ENCODE measurements around the gene NRDE2.

DNA sequence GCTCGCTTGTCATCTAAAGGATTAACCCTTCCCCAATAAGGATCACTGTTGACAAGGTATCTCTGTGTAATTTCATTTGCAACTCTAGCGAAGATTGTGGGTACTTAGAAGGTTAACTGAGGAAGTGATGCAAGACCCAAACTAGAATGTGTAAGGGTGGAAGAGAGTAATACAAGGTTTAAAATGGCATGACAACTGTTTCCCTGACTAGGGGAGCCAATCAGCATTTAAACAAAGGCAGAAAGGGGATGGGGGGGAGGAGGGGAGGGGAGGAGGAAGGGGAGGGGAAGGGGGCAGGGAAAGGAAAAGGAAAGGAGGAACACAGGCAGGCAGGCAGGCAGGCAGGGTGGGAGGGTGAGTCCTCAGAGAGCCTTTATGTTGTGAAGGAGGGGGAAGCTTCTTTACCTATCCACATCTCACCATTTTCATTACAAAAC lies 31.1 kb downstream of the NRDE2 start:
- TF ChIP-seq, protein P1, sequence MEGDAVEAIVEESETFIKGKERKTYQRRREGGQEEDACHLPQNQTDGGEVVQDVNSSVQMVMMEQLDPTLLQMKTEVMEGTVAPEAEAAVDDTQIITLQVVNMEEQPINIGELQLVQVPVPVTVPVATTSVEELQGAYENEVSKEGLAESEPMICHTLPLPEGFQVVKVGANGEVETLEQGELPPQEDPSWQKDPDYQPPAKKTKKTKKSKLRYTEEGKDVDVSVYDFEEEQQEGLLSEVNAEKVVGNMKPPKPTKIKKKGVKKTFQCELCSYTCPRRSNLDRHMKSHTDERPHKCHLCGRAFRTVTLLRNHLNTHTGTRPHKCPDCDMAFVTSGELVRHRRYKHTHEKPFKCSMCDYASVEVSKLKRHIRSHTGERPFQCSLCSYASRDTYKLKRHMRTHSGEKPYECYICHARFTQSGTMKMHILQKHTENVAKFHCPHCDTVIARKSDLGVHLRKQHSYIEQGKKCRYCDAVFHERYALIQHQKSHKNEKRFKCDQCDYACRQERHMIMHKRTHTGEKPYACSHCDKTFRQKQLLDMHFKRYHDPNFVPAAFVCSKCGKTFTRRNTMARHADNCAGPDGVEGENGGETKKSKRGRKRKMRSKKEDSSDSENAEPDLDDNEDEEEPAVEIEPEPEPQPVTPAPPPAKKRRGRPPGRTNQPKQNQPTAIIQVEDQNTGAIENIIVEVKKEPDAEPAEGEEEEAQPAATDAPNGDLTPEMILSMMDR (IDR thresholded peaks at IDR 0.05): no peak
- TF ChIP-seq EP300 (IDR thresholded peaks at IDR 0.05): no peak
